Measurements from ENCODE around the gene GSE1. TPM values are rescaled to one million over a fixed set of nuclear protein-coding genes. Genes with fewer than 3 reads are reported as not detected.

Gene GSE1
- total RNA-seq, 2 donors from 2014 or later, result 72.6 to 96.2 TPM

DNA sequence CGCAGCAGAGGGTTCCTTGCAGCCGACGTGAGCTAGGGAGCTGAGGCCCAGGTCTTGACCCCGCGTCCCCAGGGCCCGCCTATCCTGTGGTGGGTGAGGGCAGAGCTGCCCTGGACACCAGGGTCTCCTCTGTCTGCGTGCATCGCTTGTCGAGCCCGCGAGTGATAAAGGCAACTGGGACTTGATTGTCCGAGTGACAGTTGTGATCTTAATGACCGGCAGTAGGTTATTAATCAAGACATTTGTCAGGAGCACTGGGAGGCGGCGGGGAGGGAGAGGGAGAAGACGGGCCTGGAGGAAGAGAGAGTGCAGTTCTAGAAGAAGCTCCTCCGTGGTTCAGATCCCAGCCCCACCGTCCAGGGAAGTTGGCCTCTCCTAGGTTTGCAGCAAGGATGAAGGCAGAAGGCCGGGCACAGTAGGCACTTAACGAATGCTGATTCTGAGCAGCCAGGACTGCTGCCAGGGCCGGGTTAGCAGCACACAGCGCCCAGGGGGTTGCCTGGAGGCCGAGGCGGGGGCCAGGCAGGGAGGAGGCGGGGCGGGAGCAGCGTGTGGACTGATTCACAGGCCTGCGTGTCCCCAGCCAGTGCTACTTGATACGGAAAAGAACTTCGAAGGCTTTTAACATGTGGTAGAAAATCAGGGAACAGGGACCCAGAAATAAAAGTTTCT lies 11.3 kb upstream of the GSE1 start:
- no peak for ATAC-seq (ENCODE audit: insufficient number of reproducible peaks, low FRiP score, low read depth)
- Histone ChIP-seq H3K9me3 (no peaks in the 10 kb centered on the region), H3K27me3 (replicated peaks; ENCODE audit: insufficient read depth) (no peaks in the 10 kb centered on the region), H3K36me3 (no peaks in the 10 kb centered on the region), H3K4me3 (no peak overlapping the region), H3K27ac (no peak overlapping the region), H3K4me1 (ENCODE audit: control insufficient read depth in 1 of 2, low read depth in 2 of 2) (peaks cover 6 to 16% of the 10 kb centered on the region in 2 donors)
- DNase-seq (ENCODE audit: low spot score), result no peak
- TF ChIP-seq, protein P1, sequence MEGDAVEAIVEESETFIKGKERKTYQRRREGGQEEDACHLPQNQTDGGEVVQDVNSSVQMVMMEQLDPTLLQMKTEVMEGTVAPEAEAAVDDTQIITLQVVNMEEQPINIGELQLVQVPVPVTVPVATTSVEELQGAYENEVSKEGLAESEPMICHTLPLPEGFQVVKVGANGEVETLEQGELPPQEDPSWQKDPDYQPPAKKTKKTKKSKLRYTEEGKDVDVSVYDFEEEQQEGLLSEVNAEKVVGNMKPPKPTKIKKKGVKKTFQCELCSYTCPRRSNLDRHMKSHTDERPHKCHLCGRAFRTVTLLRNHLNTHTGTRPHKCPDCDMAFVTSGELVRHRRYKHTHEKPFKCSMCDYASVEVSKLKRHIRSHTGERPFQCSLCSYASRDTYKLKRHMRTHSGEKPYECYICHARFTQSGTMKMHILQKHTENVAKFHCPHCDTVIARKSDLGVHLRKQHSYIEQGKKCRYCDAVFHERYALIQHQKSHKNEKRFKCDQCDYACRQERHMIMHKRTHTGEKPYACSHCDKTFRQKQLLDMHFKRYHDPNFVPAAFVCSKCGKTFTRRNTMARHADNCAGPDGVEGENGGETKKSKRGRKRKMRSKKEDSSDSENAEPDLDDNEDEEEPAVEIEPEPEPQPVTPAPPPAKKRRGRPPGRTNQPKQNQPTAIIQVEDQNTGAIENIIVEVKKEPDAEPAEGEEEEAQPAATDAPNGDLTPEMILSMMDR (IDR thresholded peaks at IDR 0.05), result no peak

DNA sequence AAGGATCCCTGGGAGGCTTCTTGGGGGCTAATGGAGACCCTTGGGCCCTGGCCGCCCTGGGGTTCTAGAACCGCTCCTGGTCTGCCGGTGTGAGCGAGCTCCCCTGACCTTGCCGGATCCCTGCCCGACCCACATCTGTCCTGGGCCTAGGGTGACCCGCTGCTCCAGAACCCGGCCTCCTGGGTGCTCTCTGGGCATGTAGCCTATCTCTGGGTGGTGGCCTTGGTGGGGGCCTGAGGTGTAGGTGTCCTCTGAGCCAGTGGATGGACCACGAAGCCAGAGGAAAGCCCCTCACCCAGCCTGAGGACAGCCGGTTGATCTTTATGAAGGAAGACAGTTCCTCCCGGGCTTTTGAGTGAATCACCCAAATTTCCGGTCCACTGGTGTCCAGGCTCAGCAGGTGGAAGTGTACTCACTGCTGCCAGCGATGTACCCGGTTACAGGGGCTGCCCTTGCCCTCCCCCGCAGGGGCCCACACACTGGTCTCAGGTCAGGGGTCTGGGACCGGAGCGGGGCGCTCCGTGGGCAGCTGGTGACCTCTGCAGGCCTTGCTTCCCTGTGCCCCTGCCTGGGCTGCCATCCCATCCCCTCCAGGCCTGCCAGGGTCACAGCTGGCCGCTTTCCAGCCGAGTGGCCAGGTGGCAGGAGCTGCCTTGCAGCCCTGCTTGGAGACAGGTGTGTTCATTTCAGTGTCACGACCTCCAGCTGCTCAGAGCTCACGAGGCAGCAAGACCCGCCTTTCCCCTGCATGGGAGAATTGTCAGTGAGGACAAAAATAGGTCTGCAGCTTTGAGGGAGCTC lies 10.5 kb upstream of the GSE1 start:
- Histone ChIP-seq H3K27me3 (replicated peaks; ENCODE audit: insufficient read depth) (no peaks in the 10 kb centered on the region), H3K9me3 (no peaks in the 10 kb centered on the region), H3K27ac (no peak overlapping the region), H3K4me3 (no peak overlapping the region), H3K4me1 (ENCODE audit: control insufficient read depth in 1 of 2, low read depth in 2 of 2) (peaks cover 6 to 22% of the 10 kb centered on the region in 2 donors), H3K36me3 (no peaks in the 10 kb centered on the region)
- DNase-seq (ENCODE audit: low spot score) (no peak), ATAC-seq (ENCODE audit: insufficient number of reproducible peaks, low FRiP score, low read depth) (no peak)
- TF ChIP-seq, protein P1 (IDR thresholded peaks at IDR 0.05), result no peak

DNA sequence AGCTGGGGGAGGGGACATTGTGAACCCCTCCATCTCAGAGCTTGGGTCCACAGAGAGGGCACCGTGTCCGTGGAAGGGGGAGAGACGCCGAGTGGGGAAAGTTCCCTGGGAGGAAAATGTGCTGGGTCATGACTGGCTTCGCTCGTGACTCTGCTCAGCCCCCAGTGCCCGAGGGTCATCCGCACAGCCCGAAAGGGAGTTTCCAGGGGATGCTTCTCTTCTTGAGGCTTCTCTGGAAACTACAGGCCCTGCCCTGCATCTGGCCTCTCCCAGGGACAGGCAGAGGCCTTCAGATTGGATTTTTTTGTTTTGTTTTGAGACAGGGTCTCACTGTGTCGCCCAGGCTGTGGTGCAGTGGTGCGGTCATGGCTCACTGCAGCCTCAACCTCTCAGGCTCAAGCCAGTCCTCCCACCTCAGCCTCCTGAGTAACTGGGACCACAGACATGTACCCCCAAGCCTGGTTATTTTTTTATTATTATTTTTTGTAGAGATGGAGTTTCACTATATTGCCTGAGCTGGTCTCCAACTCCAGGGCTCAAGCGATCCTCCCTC lies 9.8 kb upstream of the GSE1 start:
- Histone ChIP-seq H3K9me3 (no peaks in the 10 kb centered on the region), H3K27me3 (replicated peaks; ENCODE audit: insufficient read depth) (no peaks in the 10 kb centered on the region), H3K27ac (no peak overlapping the region), H3K36me3 (no peaks in the 10 kb centered on the region), H3K4me1 (ENCODE audit: control insufficient read depth in 1 of 2, low read depth in 2 of 2) (peaks cover 6 to 23% of the 10 kb centered on the region in 2 donors), H3K4me3 (no peak overlapping the region)
- DNase-seq (ENCODE audit: low spot score) (no peak), ATAC-seq (ENCODE audit: insufficient number of reproducible peaks, low FRiP score, low read depth) (no peak)
- TF ChIP-seq, protein P1 (IDR thresholded peaks at IDR 0.05), result no peak

DNA sequence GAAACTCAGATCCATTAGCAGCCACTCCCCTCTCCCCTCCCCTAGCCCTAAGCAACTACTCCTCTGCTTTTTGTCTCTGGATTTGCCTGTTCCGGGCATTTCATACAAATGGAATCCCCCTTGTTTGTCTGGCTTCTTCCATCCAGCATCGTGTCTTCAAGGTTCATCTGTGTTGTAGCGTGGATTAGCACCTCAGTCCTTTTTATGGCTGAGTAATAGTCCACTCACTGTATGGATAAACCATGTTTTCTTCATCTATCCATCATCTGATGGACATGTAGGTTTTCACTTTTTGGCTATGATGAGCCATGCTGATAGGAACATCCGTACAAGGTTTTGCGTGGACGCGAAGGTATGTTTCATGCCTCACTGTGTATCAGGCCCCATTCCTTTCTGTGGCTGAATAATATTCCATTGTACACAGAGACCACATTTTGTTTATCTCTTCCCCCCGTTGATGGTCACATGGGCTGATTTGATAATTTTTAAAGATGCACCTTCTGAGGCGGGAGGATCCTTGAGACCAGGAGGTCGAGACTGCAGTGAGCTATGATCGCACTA lies 8.9 kb upstream of the GSE1 start:
- H3K27ac ChIP-seq, result no peak overlapping the region
- no peaks in the 10 kb centered on the region for H3K27me3 ChIP-seq (replicated peaks; ENCODE audit: insufficient read depth)
- no peak for ATAC-seq (ENCODE audit: insufficient number of reproducible peaks, low FRiP score, low read depth)
- H3K9me3 ChIP-seq, result no peaks in the 10 kb centered on the region
- H3K36me3 ChIP-seq, result no peaks in the 10 kb centered on the region
- H3K4me3 ChIP-seq, result no peak overlapping the region
- peaks cover 6 to 23% of the 10 kb centered on the region in 2 donors for H3K4me1 ChIP-seq (ENCODE audit: control insufficient read depth in 1 of 2, low read depth in 2 of 2)
- DNase-seq (ENCODE audit: low spot score), result no peak
- TF ChIP-seq, protein P1 (IDR thresholded peaks at IDR 0.05), result no peak
